HepG2 (cell line): Measurements from ENCODE around the gene RNASE4. TPM values are rescaled to one million over a fixed set of nuclear protein-coding genes. Genes with fewer than 3 reads are reported as not detected.

Source experiments
- ASH2L ChIP-seq: fragments of 300-600, 200-600 bp; sonication (generic); IDR thresholded peaks from 2 replicates; pipeline ENCODE4 v1.7.0; 2017; ENCODE audit warnings: low read depth, mild to moderate bottlenecking, moderate library complexity, mixed read lengths, low read length; ENCODE audit not compliant: insufficient read length
- ATRX ChIP-seq: sonication (generic); formaldehyde crosslinking; IDR thresholded peaks from 2 replicates; pipeline ENCODE4 v1.4.0; 2020; ENCODE audit warnings: missing genetic modification reagents, borderline replicate concordance
- CEBPG ChIP-seq: IDR thresholded peaks from 2 replicates; pipeline ENCODE4 v1.6.1; 2016
- GLMP ChIP-seq: sonication (generic); formaldehyde crosslinking; IDR thresholded peaks from 2 replicates; pipeline ENCODE4 v1.9.0; 2021; ENCODE audit warnings: missing genetic modification reagents, mild to moderate bottlenecking, borderline replicate concordance
- HMG20B ChIP-seq: conservative IDR thresholded peaks from 2 replicates; pipeline ENCODE4 v1.6.1; 2016; ENCODE audit warnings: missing genetic modification reagents, missing compliant biosample characterization
- KMT2B ChIP-seq: IDR thresholded peaks from 2 replicates; pipeline ENCODE4 v1.6.1; 2016; ENCODE audit warnings: missing genetic modification reagents, missing compliant biosample characterization
- MLXIP ChIP-seq: sonication (generic); formaldehyde crosslinking; IDR thresholded peaks from 2 replicates; pipeline ENCODE4 v1.9.0; 2021; ENCODE audit warnings: missing genetic modification reagents, borderline replicate concordance
- MXI1 ChIP-seq: IDR thresholded peaks from 3 replicates; pipeline ENCODE4 v1.6.1; 2012; ENCODE audit warnings: low read depth, low read length, inconsistent platforms, borderline replicate concordance
- SP4 ChIP-seq: sonication (generic); formaldehyde crosslinking; IDR thresholded peaks from 2 replicates; pipeline ENCODE4 v1.8.1; 2023; ENCODE audit warnings: mild to moderate bottlenecking, missing genetic modification reagents
- U2AF1 ChIP-seq: fragments of 200-400 bp; formaldehyde crosslinking; optimal IDR thresholded peaks from 2 replicates; pipeline ENCODE3; 2017; ENCODE audit warnings: mild to moderate bottlenecking, low read depth, low read length
- YY1 ChIP-seq: IDR thresholded peaks from 2 replicates; pipeline ENCODE4 v1.6.1; 2011; ENCODE audit warnings: low read length, low read depth, moderate library complexity, mild to moderate bottlenecking; ENCODE audit not compliant: insufficient read depth, insufficient replicate concordance
- ZMYM3 ChIP-seq: sonication (generic); formaldehyde crosslinking; IDR thresholded peaks from 2 replicates; pipeline ENCODE4 v1.5.1; 2020; ENCODE audit warnings: mild to moderate bottlenecking, missing genetic modification reagents
- ZNF230 ChIP-seq: sonication (generic); formaldehyde crosslinking; IDR thresholded peaks from 2 replicates; pipeline ENCODE4 v1.4.0; 2020; ENCODE audit warnings: mild to moderate bottlenecking, missing genetic modification reagents
- polyA plus RNA-seq, 8 experiments: library from polyadenylated mRNA; depleted of rRNA in 3 of 8; stranded (reverse) in 7 of 8; unstranded in 1 of 8; fragments of >200 nt; fragmentation: Illumina TruSeq in 4 of 8; extraction: Trizol in 4 of 8; gene quantifications; 2 replicates each; pipeline versions ENCODE4 v1.2.1 to v1.2.3, GENCODE V29; 2011 to 2016; ENCODE audit warnings: low read depth in 4 of 8, missing spikeins in 1 of 8, mixed read lengths in 1 of 8; ENCODE audit not compliant: insufficient read depth in 1 of 8
- total RNA-seq, 5 experiments: library from RNA; depleted of rRNA; stranded (reverse); fragments of >200 nt; fragmentation: Illumina TruSeq; extraction: Trizol; gene quantifications; 2 replicates each; pipeline ENCODE4 v1.2.3, GENCODE V29; 2016; ENCODE audit warnings: low read depth in 1 of 5
- TF ChIP-seq, protein P1 (sequence below): sonication (generic); formaldehyde crosslinking; conservative IDR thresholded peaks from 2 replicates; pipeline ENCODE4 v1.8.0; 2022; ENCODE audit warnings: missing genetic modification reagents
- TF ChIP-seq, protein P2 (sequence below): sonication (generic); formaldehyde crosslinking; IDR thresholded peaks from 2 replicates; pipeline ENCODE4 v1.4.0; 2020; ENCODE audit warnings: missing genetic modification reagents
- TF ChIP-seq, protein P3 (sequence below): sonication (generic); formaldehyde crosslinking; IDR thresholded peaks from 2 replicates; pipeline ENCODE4 v1.4.0; 2020; ENCODE audit warnings: missing genetic modification reagents, low read depth, mild to moderate bottlenecking, borderline replicate concordance
- TF ChIP-seq, protein P4 (sequence below): sonication (generic); formaldehyde crosslinking; IDR thresholded peaks from 2 replicates; pipeline ENCODE4 v1.8.1; 2023; ENCODE audit warnings: mild to moderate bottlenecking, missing genetic modification reagents

RNASE4 gene
- total and polyA plus RNA-seq, 2 of the 13 experiments (the other 11 are each of a cell fraction or from before 2014, with no cell fraction given), result 109 to 983 TPM

DNA sequence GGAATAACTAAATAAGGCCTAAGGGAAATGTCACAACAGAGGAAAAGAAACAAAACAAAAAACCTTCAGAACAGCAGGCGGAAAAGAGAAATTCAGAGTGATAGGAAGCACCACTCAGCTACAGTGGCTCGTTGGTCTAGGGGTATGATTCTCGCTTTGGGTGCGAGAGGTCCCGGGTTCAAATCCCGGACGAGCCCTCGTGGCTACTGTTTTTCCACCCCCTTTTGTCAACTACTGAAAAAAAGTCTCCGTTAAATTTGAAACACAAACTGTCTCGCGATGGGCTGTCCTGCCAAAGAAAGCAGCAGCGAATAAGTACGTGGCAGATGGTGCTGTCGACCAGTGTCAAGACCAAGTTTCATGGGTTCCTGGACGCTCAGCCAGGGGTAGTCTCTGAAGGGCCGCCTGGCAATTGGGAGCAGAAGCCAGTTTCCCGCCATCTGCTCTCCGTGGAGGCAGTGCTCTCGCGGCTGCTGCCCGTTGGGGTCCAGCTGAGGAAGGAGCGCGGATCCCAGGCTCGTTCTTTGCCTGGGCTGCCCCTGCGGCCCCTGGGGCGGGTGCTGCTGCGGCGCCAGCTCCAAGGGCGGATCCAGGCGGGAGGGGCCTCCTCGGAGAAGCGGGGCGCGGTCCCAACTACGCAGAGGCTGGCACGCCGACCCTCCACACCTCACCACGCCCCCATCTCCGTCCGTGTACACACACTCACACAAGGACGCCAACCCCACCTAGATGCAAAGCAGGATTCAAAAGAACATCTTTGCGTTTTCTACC lies at the start of gene RNASE4 (continued):
- TF ChIP-seq MLXIP (CRISPR knock-in tag) (peak; percentile 78; the same call in 1 of the 2 replicates), KMT2B (CRISPR knock-in tag) (no peak), SP4 (CRISPR knock-in tag) (peak; percentile 63), U2AF1 (no peak), GLMP (CRISPR knock-in tag) (no peak; the same call in 1 of the 2 replicates), ASH2L (peak; percentile 83), ATRX (CRISPR knock-in tag) (no peak), YY1 (peak; percentile 64), MXI1 (peak; percentile 79; the same call in 1 of the 3 replicates), ZMYM3 (CRISPR knock-in tag) (no peak; the same call in 1 of the 2 replicates), CEBPG (CRISPR knock-in tag) (peak; percentile 46), ZNF230 (CRISPR knock-in tag) (peak; percentile 65), HMG20B (CRISPR knock-in tag) (0 out of 2 replicates have a peak, but pooled peaks have one; percentile 81)
- TF ChIP-seq, protein P1, sequence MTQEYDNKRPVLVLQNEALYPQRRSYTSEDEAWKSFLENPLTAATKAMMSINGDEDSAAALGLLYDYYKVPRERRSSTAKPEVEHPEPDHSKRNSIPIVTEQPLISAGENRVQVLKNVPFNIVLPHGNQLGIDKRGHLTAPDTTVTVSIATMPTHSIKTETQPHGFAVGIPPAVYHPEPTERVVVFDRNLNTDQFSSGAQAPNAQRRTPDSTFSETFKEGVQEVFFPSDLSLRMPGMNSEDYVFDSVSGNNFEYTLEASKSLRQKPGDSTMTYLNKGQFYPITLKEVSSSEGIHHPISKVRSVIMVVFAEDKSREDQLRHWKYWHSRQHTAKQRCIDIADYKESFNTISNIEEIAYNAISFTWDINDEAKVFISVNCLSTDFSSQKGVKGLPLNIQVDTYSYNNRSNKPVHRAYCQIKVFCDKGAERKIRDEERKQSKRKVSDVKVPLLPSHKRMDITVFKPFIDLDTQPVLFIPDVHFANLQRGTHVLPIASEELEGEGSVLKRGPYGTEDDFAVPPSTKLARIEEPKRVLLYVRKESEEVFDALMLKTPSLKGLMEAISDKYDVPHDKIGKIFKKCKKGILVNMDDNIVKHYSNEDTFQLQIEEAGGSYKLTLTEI (CRISPR knock-in tag), result no peak
- TF ChIP-seq, protein P2, sequence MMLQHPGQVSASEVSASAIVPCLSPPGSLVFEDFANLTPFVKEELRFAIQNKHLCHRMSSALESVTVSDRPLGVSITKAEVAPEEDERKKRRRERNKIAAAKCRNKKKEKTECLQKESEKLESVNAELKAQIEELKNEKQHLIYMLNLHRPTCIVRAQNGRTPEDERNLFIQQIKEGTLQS (CRISPR knock-in tag), result no peak; the same call in 1 of the 2 replicates
- TF ChIP-seq, protein P3, sequence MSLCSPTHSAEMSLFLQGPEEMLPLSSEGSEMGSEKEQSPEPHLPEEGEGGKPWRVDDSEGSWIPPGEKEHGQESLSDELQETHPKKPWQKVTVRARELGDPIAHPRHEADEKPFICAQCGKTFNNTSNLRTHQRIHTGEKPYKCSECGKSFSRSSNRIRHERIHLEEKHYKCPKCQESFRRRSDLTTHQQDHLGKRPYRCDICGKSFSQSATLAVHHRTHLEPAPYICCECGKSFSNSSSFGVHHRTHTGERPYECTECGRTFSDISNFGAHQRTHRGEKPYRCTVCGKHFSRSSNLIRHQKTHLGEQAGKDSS, result peak; percentile 17; the same call in 1 of the 2 replicates
- TF ChIP-seq, protein P4, sequence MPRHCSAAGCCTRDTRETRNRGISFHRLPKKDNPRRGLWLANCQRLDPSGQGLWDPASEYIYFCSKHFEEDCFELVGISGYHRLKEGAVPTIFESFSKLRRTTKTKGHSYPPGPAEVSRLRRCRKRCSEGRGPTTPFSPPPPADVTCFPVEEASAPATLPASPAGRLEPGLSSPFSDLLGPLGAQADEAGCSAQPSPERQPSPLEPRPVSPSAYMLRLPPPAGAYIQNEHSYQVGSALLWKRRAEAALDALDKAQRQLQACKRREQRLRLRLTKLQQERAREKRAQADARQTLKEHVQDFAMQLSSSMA (CRISPR knock-in tag), result no peak
